GM18498 (cell line): ENCODE data around the gene RAPGEF4.
A peak's percentile ranks its signal among the peaks of the same experiment; 100 is the strongest.
"Not testable (repeated sequence)": the region's sequence is repeated elsewhere in the genome, so short reads cannot be mapped to it uniquely, and the experiment has no call there.

Source experiments
- ATAC-seq: cut with Tn5 transposase; IDR thresholded peaks from one replicate; pipeline ENCODE4 v1.9.1; 2021; ENCODE audit warnings: mild to moderate bottlenecking, moderate library complexity; ENCODE audit not compliant: unreplicated experiment

Gene RAPGEF4

DNA sequence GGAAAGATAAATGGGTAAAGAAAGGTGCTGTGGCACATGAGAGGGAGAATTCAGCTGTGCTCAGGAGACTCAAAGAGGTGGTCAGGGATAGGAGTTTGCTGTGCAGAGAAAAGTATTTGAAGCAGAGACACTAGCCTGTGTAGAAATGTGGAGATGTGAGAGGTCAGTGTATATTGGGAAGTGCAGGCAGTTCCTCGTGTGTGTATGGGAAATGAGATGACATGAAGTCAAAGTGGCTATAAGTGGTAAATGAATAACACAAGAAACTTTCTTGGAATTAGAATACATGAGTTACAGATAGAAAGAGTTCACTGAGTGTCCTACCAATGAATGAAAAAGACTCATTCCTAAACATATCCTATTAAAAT is 351.6 kb downstream of the RAPGEF4 start:
- ATAC-seq, result no peak

- no peak for ATAC-seq
These were observed 352.3 kb downstream of the RAPGEF4 start for GRCh38 chr2:173087793-173088496.

DNA sequence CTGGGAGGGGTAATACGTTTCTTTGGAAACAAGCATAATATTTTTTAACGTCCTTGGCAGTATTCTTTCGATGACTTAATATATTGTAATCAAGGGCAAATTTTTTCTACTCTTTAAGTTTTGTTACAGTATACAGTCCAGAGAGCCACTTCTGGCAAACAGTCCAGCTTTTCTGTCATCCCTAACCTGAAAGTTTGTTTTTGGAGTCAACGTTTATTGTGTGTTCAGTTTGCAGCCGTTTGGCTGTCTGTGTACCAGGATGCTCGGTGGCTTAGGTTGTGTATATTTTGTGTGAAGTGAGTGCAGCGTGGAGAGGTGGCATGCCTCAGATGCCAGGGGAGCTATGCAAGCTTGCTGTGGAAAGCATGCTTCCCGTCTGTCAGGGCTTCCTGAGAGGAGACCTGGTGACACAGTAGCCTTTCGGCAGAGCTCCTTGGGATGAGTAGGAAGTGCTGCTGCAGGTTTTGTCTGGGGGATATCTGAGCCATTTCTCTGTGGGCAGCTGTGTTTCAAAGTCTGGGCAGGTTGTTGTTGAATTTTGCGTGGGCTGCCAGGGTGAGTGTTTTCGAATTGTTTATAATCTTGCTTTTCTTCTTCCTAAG is 354.7 kb downstream of the RAPGEF4 start:
- no peak for ATAC-seq

DNA sequence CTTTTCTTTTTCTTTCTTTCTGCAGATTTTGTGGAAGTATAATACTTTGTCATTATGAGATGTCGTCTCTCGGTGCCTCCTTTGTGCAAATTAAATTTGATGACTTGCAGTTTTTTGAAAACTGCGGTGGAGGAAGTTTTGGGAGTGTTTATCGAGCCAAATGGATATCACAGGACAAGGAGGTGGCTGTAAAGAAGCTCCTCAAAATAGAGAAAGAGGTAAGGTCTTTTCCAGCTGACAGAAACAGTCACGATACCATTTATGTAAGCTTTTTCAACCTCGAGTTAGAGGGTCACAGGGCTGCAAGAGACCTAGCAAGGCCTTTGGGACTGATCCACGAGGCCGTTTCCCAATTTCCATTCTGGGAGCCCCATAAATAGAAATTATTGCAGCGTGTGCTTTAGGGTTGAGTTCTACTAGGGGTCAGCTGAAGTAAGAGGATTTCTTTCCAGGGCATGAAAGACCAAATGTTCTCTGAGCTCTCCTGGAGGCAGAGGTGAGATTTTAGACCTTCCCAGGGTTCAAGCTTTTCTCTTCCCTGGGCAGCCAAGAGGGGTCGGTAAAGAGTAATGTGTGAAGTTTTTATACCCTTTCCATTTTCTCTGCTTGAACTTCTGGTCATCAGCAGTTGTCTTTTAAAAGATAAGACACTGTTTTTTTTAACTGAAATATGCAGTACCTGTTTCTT is 355.5 kb downstream of the RAPGEF4 start:
- ATAC-seq, result no peak

DNA sequence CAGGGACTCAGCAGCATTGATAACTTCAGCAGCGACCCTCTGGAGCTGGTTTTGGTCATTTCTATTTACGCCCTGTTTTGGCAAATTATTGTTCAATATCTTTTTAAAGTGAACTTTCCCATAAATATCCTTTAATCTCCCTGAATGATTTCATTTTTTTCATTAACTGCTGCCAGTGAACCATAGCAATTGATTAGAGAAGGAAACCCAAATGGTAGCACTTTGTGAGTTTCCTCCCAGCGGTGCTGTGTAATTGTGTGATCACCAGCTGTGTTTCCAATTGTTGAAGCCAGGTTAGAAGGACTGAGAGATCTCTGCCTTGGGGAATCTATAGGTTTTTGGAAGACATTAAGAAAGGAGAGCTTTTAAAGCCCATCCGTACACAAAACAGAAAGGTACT is 356.3 kb downstream of the RAPGEF4 start:
- ATAC-seq, result no peak

DNA sequence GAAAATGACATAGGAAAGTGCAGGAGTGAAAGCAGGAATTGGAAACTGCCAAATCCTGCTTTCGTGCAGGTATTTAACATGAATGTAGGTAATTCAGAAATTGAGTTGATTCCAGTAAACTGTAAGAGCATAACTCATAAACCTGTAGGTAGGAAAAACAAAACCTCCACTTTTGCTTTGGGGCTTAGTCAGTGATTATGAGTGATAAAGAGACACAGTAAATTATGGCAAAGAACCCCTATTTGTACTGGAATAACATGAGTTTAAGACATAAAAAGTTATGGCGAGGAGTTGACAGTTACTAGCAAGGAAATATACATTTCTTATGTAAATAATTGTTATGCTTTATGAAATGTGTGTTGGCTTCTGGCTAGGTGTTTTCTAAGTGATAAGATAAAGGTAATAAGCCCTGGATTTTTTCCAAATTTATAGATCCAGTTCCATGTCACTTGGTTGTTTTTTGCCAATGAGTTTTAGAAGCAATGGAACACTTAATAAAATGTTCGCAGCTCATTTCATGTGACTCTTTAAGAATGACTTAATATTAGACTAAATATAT is 357.3 kb downstream of the RAPGEF4 start:
- no peak for ATAC-seq

DNA sequence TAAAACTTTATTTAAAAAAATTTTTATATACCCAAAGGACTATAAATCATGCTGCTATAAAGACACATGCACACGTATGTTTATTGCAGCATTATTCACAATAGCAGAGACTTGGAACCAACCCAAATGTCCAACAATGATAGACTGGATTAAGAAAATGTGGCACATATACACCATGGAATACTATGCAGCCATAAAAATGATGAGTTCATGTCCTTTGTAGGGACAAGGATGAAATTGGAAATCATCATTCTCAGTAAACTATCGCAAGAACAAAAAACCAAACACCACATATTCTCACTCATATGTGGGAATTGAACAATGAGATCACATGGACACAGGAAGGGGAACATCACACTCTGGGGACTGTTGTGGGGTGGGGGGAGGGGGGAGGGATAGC is 358.0 kb downstream of the RAPGEF4 start:
- ATAC-seq, result not testable (repeated sequence)

DNA sequence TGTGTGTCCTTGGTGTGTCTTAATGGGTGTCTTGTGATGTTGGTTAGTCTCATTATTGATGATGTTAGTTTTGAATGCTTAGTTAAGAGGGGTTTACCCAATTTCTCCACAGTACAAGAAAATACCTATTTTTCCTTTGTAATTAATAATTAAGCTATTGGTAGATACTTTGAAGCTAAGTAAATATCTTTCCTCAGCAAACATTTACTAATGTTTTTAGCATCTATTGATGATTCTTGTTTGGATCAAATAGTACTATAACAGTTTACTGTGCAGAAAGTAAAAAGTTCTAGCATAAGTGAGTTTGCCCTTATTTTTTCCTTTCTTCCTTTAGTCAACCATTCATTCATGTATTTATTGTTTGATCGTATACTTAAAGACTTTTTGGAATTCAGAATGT is 359.1 kb downstream of the RAPGEF4 start:
- no peak for ATAC-seq

GRCh38 chr2:173095356-173095755 is 359.7 kb downstream of the RAPGEF4 start:
- ATAC-seq, result no peak

GRCh38 chr2:173099271-173099670 is 363.6 kb downstream of the RAPGEF4 start:
- no peak for ATAC-seq

DNA sequence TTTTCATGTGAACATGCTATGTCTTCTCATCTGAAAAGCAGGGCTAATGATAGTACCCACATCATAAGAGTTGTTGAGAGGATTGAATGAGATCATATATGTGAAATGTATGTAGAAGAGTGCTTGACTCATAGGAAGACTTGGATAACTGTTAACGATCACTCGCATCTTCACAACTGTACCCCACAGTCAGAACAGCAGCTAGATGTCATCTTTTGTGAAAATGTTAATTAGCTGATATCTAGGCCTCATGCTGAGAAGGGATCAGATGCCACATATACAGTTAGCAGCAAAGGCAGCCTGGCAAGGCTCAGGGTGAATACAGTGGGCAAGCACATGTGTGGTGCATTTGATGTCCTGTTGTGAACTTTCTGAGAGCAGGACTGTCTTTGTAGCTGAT is 364.2 kb downstream of the RAPGEF4 start:
- ATAC-seq, result no peak

DNA sequence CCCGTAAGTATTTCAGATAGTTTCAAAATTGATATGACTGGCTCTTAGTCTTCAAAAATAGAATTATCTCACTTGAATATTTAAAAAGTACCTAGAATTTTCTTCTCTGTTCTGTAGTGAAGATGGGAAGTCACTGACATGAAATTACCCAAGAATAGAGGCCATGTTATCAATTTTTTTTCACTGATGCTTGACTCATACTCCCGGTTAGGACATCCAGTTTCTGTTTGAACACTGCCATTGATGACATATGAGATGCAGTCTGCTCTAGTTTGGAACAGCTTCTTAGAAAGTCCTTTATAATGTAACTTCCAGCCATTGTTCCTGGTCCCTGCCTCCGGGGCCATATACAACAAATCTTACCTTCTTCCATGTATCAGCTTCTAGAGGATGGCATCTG is 366.0 kb downstream of the RAPGEF4 start:
- peak; percentile 76 for ATAC-seq
